HCT116 (cell line): ENCODE results near the gene ZBTB16. TPM values are rescaled to one million over a fixed set of nuclear protein-coding genes. Genes with fewer than 3 reads are reported as not detected.

Experiments
- ATAC-seq: fragments of 200-7000 bp; cut with Tn5 transposase; 2 replicates; pipeline ENCODE4 v1.9.1; 2020; ENCODE audit warnings: mild to moderate bottlenecking, moderate library complexity
- BruUV-seq: library from RNA; stranded (reverse); fragments of 400-500 nt; replicated peaks from 2 replicates; lab custom pipeline; 2021; lab: Mats Ljungman, UMichigan
- CTCF ChIA-PET: fragments of 300-600 bp; sonication (Branson Sonifier 250); formaldehyde crosslinking; loops from one replicate; lab custom pipeline; 2021; ENCODE audit warnings: antibody characterized with exemption; lab: Charles Lee
- POLR2A ChIA-PET: fragments of 300-600, 350-600 bp; sonication (Branson Sonifier 250); formaldehyde crosslinking; loops from one replicate; lab custom pipeline; 2021; ENCODE audit warnings: antibody characterized with exemption; lab: Charles Lee
- RAD21 ChIA-PET, 2 experiments: fragments of 300-600 bp; sonication (Branson Sonifier 250); formaldehyde crosslinking; loops; one replicate each; lab custom pipeline; 2023; ENCODE audit warnings: low total read pairs in 2 of 2; ENCODE audit not compliant: uncharacterized antibody in 2 of 2, unreplicated experiment in 2 of 2, low non-redundant PET in 1 of 2; lab: Charles Lee
- DNase-seq: peaks from one replicate; pipeline ENCODE4 v3.0.0-alpha.2; 2010; ENCODE audit warnings: low read depth, low spot score
- H2AFZ ChIP-seq: fragments of 200-600 bp; shearing (Covaris generic), sonication (generic); 2 replicates; pipeline ENCODE4 v1.6.1; 2017; ENCODE audit warnings: low read depth, mixed run types, mixed read lengths, antibody characterized with exemption, low read length; ENCODE audit not compliant: poor library complexity, severe bottlenecking
- H3K27ac ChIP-seq: 2 replicates; pipeline ENCODE4 v1.5.1; 2012; ENCODE audit warnings: low read depth, low read length
- H3K27me3 ChIP-seq: fragments of 200-600 bp; sonication (generic); 2 replicates; pipeline ENCODE4 v1.6.1; 2016; ENCODE audit warnings: mixed run types, low read length, mixed read lengths; ENCODE audit not compliant: insufficient read depth
- H3K36me3 ChIP-seq, 2 experiments: fragments of 200-500 bp in 1 of 2; fragments of 200-600 bp in 1 of 2; sonication (Bioruptor generic) in 1 of 2; sonication (generic) in 1 of 2; 2 replicates each; pipeline versions ENCODE4 v1.5.1 to v1.6.1; 2014 to 2016; ENCODE audit warnings: low read length in 2 of 2, inconsistent platforms in 1 of 2, mixed read lengths in 1 of 2, mixed run types in 1 of 2; ENCODE audit not compliant: insufficient read depth in 2 of 2, control insufficient read depth in 1 of 2
- H3K4me1 ChIP-seq, 2 experiments: fragments of 200-600 bp in 1 of 2; sonication (generic) in 1 of 2; 2 replicates each; pipeline versions ENCODE4 v1.5.1 to v1.6.1; 2012 to 2017; ENCODE audit warnings: low read length in 2 of 2, inconsistent platforms in 1 of 2, mild to moderate bottlenecking in 1 of 2, mixed read lengths in 1 of 2, mixed run types in 1 of 2, moderate library complexity in 1 of 2; ENCODE audit not compliant: insufficient read depth in 2 of 2, control insufficient read depth in 1 of 2
- H3K4me2 ChIP-seq: fragments of 200-600 bp; sonication (generic); 2 replicates; pipeline ENCODE4 v1.6.1; 2017; ENCODE audit warnings: mixed run types, low read length, mixed read lengths
- H3K4me3 ChIP-seq, 2 experiments: fragments of 200-600 bp in 1 of 2; sonication (generic) in 1 of 2; replicated peaks in 1 of 2; 2 replicates each; pipeline ENCODE4 v1.5.1; 2011 to 2016; ENCODE audit warnings: low read length in 2 of 2, control low read depth in 1 of 2, low read depth in 1 of 2, mild to moderate bottlenecking in 1 of 2, mixed read lengths in 1 of 2, mixed run types in 1 of 2
- H3K79me2 ChIP-seq: fragments of 200-600 bp; sonication (generic); 2 replicates; pipeline ENCODE4 v1.6.1; 2017; ENCODE audit warnings: mild to moderate bottlenecking, mixed run types, low read length, moderate library complexity, mixed read lengths; ENCODE audit not compliant: insufficient read depth
- H3K9ac ChIP-seq: fragments of 200-600 bp; sonication (generic); 2 replicates; pipeline ENCODE4 v1.6.1; 2016; ENCODE audit warnings: low read length, mixed read lengths
- H3K9me2 ChIP-seq: fragments of 200-600 bp; sonication (generic), shearing (Covaris generic); 2 replicates; pipeline ENCODE4 v1.6.1; 2017; ENCODE audit warnings: mixed run types, mild to moderate bottlenecking, moderate library complexity; ENCODE audit not compliant: insufficient read depth
- H3K9me3 ChIP-seq, 2 experiments: fragments of 200-500 bp in 1 of 2; fragments of 200-600 bp in 1 of 2; sonication (Bioruptor generic) in 1 of 2; sonication (generic) in 1 of 2; 2 replicates each; pipeline ENCODE4 v1.6.1; 2014 to 2017; ENCODE audit warnings: low read length in 2 of 2, mixed read lengths in 2 of 2, inconsistent platforms in 1 of 2, low read depth in 1 of 2, mild to moderate bottlenecking in 1 of 2, mixed run types in 1 of 2, moderate library complexity in 1 of 2; ENCODE audit not compliant: control insufficient read depth in 1 of 2, insufficient read depth in 1 of 2
- H4K20me1 ChIP-seq: fragments of 200-600 bp; sonication (generic), shearing (Covaris generic); 2 replicates; pipeline ENCODE4 v1.6.1; 2017; ENCODE audit warnings: mixed run types, mild to moderate bottlenecking, moderate library complexity; ENCODE audit not compliant: insufficient read depth
- CTCF ChIP-seq, 3 experiments: fragments of 200-600 bp in 1 of 3; sonication (generic) in 1 of 3; IDR thresholded peaks in 2 of 3; conservative IDR thresholded peaks in 1 of 3; 2 replicates each; pipeline ENCODE4 v1.5.1; 2012 to 2017; ENCODE audit warnings: low read depth in 2 of 3, low read length in 2 of 3, antibody characterized with exemption in 1 of 3, borderline replicate concordance in 1 of 3, control low read depth in 1 of 3, mild to moderate bottlenecking in 1 of 3, mixed read lengths in 1 of 3, mixed run types in 1 of 3, moderate library complexity in 1 of 3; ENCODE audit not compliant: insufficient read depth in 1 of 3
- EGR1 ChIP-seq: IDR thresholded peaks from 2 replicates; pipeline ENCODE4 v1.6.1; 2012; ENCODE audit warnings: low read depth
- SP1 ChIP-seq: IDR thresholded peaks from 2 replicates; pipeline ENCODE4 v1.6.1; 2012; ENCODE audit warnings: low read depth
- ZNF274 ChIP-seq: fragments of 200-500 bp; sonication (Bioruptor generic); IDR thresholded peaks from 2 replicates; pipeline ENCODE4 v1.6.1; 2014; ENCODE audit warnings: mild to moderate bottlenecking, low read depth, low read length, inconsistent platforms
- intact Hi-C: fragments of 100-400 bp; cut with micrococcal nuclease; formaldehyde crosslinking; loops from 2 replicates; pipeline ENCODE4 v1.10.0; 2022
- total RNA-seq: library from RNA; stranded (reverse); gene quantifications from one replicate; pipeline ENCODE4 v1.2.1, GENCODE V29; 2021; ENCODE audit not compliant: unreplicated experiment
- TF ChIP-seq, protein P1 (sequence below): IDR thresholded peaks from 2 replicates; pipeline ENCODE4 v1.6.1; 2012

Gene ZBTB16
- total RNA-seq, 1 experiment from 2014 or later, result 0.30 TPM

- TF ChIP-seq EGR1 (no peak), SP1 (no peak)
- Histone ChIP-seq H3K79me2 (no peaks in the 10 kb centered on the region), H3K27ac (no peak overlapping the region), H3K4me1 (no peaks in the 10 kb centered on the region), H3K9me2 (no peaks in the 10 kb centered on the region), H3K9ac (no peak overlapping the region), H3K4me3 (no peak overlapping the region), H3K27me3 (peaks cover 87% of the 10 kb centered on the region), H4K20me1 (no peaks in the 10 kb centered on the region; the same call in 1 of the 2 replicates), H3K9me3 (no peaks in the 10 kb centered on the region), H3K36me3 (no peaks in the 10 kb centered on the region), H2AFZ (no peak overlapping the region), H3K4me2 (no peak overlapping the region)
- ChIA-PET POLR2A (no interaction called here), CTCF (no interaction called here), RAD21 (no interaction called here)
- ATAC-seq, result no peak
- no TSS peak for BruUV-seq
- no peak for DNase-seq
- intact Hi-C loops, result no loop called here
These were observed 56.0 kb downstream of the ZBTB16 start for GRCh38 chr11:114115451-114115928.

DNA sequence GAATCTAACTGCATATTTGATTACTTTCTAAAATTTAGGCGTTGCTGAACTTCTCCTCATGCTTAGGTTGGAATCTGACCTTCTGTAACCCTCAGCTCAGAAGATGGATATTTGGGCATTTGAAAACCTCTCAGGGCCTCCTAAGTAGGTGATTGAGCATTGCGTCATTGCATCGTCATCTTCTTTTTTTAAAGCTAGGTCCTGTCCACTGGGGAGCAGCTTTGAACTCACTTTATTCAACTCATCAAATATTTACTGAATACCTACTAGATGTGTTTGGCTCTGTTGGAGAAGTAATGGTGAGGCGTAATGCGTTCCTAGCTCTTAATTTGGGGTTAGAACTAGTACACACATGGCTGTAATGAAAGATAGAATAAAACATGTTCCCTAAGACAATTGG is 56.8 kb downstream of the ZBTB16 start:
- Histone ChIP-seq H3K4me1 (no peaks in the 10 kb centered on the region), H3K79me2 (no peaks in the 10 kb centered on the region), H3K9me3 (no peaks in the 10 kb centered on the region), H3K36me3 (no peaks in the 10 kb centered on the region), H2AFZ (no peak overlapping the region), H3K4me3 (no peak overlapping the region), H3K9ac (no peak overlapping the region), H3K4me2 (no peak overlapping the region), H3K27ac (no peak overlapping the region), H3K27me3 (peaks cover 88% of the 10 kb centered on the region), H3K9me2 (no peaks in the 10 kb centered on the region), H4K20me1 (no peaks in the 10 kb centered on the region; the same call in 1 of the 2 replicates)
- BruUV-seq, result no TSS peak
- ChIA-PET CTCF (no interaction called here), RAD21 (no interaction called here), POLR2A (no interaction called here)
- no peak for TF ChIP-seq CTCF (IDR thresholded peaks at IDR 0.05 in 2 of 3, conservative IDR thresholded peaks at IDR 0.05 in 1 of 3; ENCODE audit: borderline replicate concordance in 1 of 3, insufficient read depth in 1 of 3, low read depth in 2 of 3, low read length in 2 of 3)
- no peak for TF ChIP-seq ZNF274
- TF ChIP-seq, protein P1, sequence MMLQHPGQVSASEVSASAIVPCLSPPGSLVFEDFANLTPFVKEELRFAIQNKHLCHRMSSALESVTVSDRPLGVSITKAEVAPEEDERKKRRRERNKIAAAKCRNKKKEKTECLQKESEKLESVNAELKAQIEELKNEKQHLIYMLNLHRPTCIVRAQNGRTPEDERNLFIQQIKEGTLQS, result no peak
- no peak for DNase-seq
- no peak for ATAC-seq
- intact Hi-C loops, result no loop called here
